ENCODE measurements around the gene SYNPO. TPM values are rescaled to one million over a fixed set of nuclear protein-coding genes. Genes with fewer than 3 reads are reported as not detected.

The SYNPO gene
- total RNA-seq, 1 donor from 2014 or later = 195 TPM

GRCh38 chr5:150651924-150652671 is 11.6 kb downstream of the SYNPO start:
- Mint-ChIP-seq H3K9me3 (ENCODE audit: low read depth) (no peaks in the 10 kb centered on the region), H3K4me3 (ENCODE audit: unreplicated experiment) (no peak overlapping the region), H3K4me1 (ENCODE audit: low read depth) (peaks cover 57% of the 10 kb centered on the region), H3K27ac (ENCODE audit: unreplicated experiment) (peak overlapping the region; percentile 5), H3K36me3 (ENCODE audit: low read depth) (peaks cover 44% of the 10 kb centered on the region), H3K27me3 (ENCODE audit: low read depth) (no peaks in the 10 kb centered on the region)
- TF ChIP-seq, protein P1, sequence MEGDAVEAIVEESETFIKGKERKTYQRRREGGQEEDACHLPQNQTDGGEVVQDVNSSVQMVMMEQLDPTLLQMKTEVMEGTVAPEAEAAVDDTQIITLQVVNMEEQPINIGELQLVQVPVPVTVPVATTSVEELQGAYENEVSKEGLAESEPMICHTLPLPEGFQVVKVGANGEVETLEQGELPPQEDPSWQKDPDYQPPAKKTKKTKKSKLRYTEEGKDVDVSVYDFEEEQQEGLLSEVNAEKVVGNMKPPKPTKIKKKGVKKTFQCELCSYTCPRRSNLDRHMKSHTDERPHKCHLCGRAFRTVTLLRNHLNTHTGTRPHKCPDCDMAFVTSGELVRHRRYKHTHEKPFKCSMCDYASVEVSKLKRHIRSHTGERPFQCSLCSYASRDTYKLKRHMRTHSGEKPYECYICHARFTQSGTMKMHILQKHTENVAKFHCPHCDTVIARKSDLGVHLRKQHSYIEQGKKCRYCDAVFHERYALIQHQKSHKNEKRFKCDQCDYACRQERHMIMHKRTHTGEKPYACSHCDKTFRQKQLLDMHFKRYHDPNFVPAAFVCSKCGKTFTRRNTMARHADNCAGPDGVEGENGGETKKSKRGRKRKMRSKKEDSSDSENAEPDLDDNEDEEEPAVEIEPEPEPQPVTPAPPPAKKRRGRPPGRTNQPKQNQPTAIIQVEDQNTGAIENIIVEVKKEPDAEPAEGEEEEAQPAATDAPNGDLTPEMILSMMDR (IDR thresholded peaks at IDR 0.05) = no peak
- DNase-seq (ENCODE audit: low spot score) = no peak

- TF ChIP-seq, protein P1 (IDR thresholded peaks at IDR 0.05) = peak; percentile 50
- H3K9me3 Mint-ChIP-seq (ENCODE audit: low read depth) = no peaks in the 10 kb centered on the region
- H3K36me3 Mint-ChIP-seq (ENCODE audit: low read depth) = peaks cover 35% of the 10 kb centered on the region
- H3K27ac Mint-ChIP-seq (ENCODE audit: unreplicated experiment) = peak overlapping the region; percentile 80
- H3K4me3 Mint-ChIP-seq (ENCODE audit: unreplicated experiment) = no peak overlapping the region
- H3K4me1 Mint-ChIP-seq (ENCODE audit: low read depth) = peaks cover 61% of the 10 kb centered on the region
- H3K27me3 Mint-ChIP-seq (ENCODE audit: low read depth) = no peaks in the 10 kb centered on the region
- DNase-seq (ENCODE audit: low spot score) = no peak
These were observed 12.8 kb downstream of the SYNPO start for GRCh38 chr5:150653145-150653761.

- Mint-ChIP-seq H3K4me1 (ENCODE audit: low read depth) (peaks cover 64% of the 10 kb centered on the region), H3K36me3 (ENCODE audit: low read depth) (peaks cover 29% of the 10 kb centered on the region), H3K27ac (ENCODE audit: unreplicated experiment) (peak overlapping the region; percentile 80), H3K9me3 (ENCODE audit: low read depth) (no peaks in the 10 kb centered on the region), H3K27me3 (ENCODE audit: low read depth) (no peaks in the 10 kb centered on the region), H3K4me3 (ENCODE audit: unreplicated experiment) (no peak overlapping the region)
- TF ChIP-seq, protein P1 (IDR thresholded peaks at IDR 0.05) = no peak
- no peak for DNase-seq (ENCODE audit: low spot score)
These were observed 13.5 kb downstream of the SYNPO start for GRCh38 chr5:150653762-150654556.

GRCh38 chr5:150655221-150655620 is 14.8 kb downstream of the SYNPO start:
- Mint-ChIP-seq H3K27ac (ENCODE audit: unreplicated experiment) (no peak overlapping the region), H3K9me3 (ENCODE audit: low read depth) (no peaks in the 10 kb centered on the region), H3K4me1 (ENCODE audit: low read depth) (peaks cover 73% of the 10 kb centered on the region), H3K4me3 (ENCODE audit: unreplicated experiment) (no peak overlapping the region), H3K36me3 (ENCODE audit: low read depth) (peaks cover 22% of the 10 kb centered on the region), H3K27me3 (ENCODE audit: low read depth) (no peaks in the 10 kb centered on the region)
- TF ChIP-seq, protein P1 (IDR thresholded peaks at IDR 0.05) = no peak
- no peak for DNase-seq (ENCODE audit: low spot score)
